Mesendoderm (in vitro differentiated cells): ENCODE results near the gene ADA.
A peak's percentile ranks its signal among the peaks of the same experiment; 100 is the strongest.

Experiments
- DNase-seq: peaks from one replicate; pipeline ENCODE4 v3.0.0; 2013
- H2AK5ac ChIP-seq: 2 replicates; pipeline ENCODE4 v1.6.1; 2013; ENCODE audit warnings: low read length, inconsistent platforms
- H2BK120ac ChIP-seq: 2 replicates; pipeline ENCODE4 v1.6.1; 2013; ENCODE audit warnings: low read depth, mild to moderate bottlenecking, low read length, moderate library complexity, mixed read lengths
- H2BK15ac ChIP-seq: replicated peaks from 2 replicates; pipeline ENCODE4 v1.6.1; 2013; ENCODE audit warnings: low read depth, mild to moderate bottlenecking, moderate library complexity
- H2BK5ac ChIP-seq: 2 replicates; pipeline ENCODE4 v1.6.1; 2013; ENCODE audit warnings: low read length, inconsistent platforms
- H3K18ac ChIP-seq: 2 replicates; pipeline ENCODE4 v1.6.1; 2013; ENCODE audit warnings: mild to moderate bottlenecking, low read length, mixed read lengths
- H3K23ac ChIP-seq: one replicate; pipeline ENCODE4 v1.6.1; 2013; ENCODE audit warnings: low read length
- H3K27ac ChIP-seq: 2 replicates; pipeline ENCODE4 v1.5.1; 2013; ENCODE audit warnings: low read depth, mild to moderate bottlenecking, inconsistent platforms, low read length, moderate library complexity
- H3K27me3 ChIP-seq: 2 replicates; pipeline ENCODE4 v1.6.1; 2013; ENCODE audit warnings: low read length, control low read depth, mild to moderate bottlenecking, inconsistent platforms; ENCODE audit not compliant: insufficient read depth, poor library complexity
- H3K36me3 ChIP-seq: 2 replicates; pipeline ENCODE4 v1.6.1; 2013; ENCODE audit warnings: low read length, inconsistent platforms; ENCODE audit not compliant: control insufficient read depth, insufficient read depth
- H3K4ac ChIP-seq: one replicate; pipeline ENCODE4 v1.6.1; 2013; ENCODE audit warnings: low read depth, mild to moderate bottlenecking, low read length, moderate library complexity
- H3K4me1 ChIP-seq: 2 replicates; pipeline ENCODE4 v1.6.1; 2013; ENCODE audit warnings: low read depth, low read length, inconsistent platforms; ENCODE audit not compliant: control insufficient read depth
- H3K4me2 ChIP-seq: 2 replicates; pipeline ENCODE4 v1.6.1; 2013; ENCODE audit warnings: low read length
- H3K4me3 ChIP-seq: 2 replicates; pipeline ENCODE4 v1.5.1; 2013; ENCODE audit warnings: mild to moderate bottlenecking, low read length
- H3K56ac ChIP-seq: one replicate; pipeline ENCODE4 v1.6.1; 2013; ENCODE audit warnings: low read length
- H3K79me1 ChIP-seq: 2 replicates; pipeline ENCODE4 v1.6.1; 2013; ENCODE audit warnings: low read length, inconsistent platforms
- H3K79me2 ChIP-seq: 2 replicates; pipeline ENCODE4 v1.6.1; 2013; ENCODE audit warnings: mild to moderate bottlenecking, low read length; ENCODE audit not compliant: control insufficient read depth, insufficient read depth
- H3K9ac ChIP-seq: 2 replicates; pipeline ENCODE4 v1.6.1; 2013; ENCODE audit warnings: low read length, inconsistent platforms
- H4K5ac ChIP-seq: one replicate; pipeline ENCODE4 v1.6.1; 2013; ENCODE audit warnings: low read length
- H4K8ac ChIP-seq: one replicate; pipeline ENCODE4 v1.6.1; 2013; ENCODE audit warnings: low read depth, mild to moderate bottlenecking, control low read depth, low read length, moderate library complexity
- WGBS: extraction: QIAGEN DNeasy Blood & Tissue Kit; methylation state at CpG from one replicate; pipeline ENCODE4 v1.1.7; 2013; ENCODE audit warnings: low lambda C conversion rate, missing lambda C conversion rate; ENCODE audit not compliant: insufficient coverage; ENCODE audit errors: extremely low coverage; 5-methylcytosine and 5-hydroxymethylcytosine counted together

Gene ADA

DNA sequence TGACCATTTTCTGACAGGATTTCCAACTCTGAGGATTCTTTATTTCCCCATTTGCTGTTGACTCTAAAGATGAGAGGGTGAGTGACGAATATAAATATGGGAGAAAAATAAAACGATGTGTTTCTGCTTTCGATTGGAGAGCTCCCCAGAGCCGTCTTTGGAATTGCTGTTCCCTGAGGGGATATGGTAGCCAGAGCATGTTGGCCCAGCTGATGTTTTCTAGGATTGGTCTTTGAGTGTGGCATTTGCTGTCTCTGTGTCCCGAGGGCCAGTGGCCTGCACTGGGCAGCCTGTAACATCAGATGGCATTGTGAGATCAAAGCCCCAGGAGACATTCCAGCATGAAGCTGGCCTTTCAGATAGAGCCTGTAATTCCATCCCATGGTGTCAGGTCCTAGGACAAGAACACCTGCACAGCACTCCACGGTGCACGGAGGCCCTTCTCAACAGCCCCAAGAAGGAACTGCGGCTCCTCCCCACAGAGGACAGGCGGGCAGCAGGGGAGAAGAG lies 42.4 kb downstream of the ADA start:
- DNase-seq: peak; percentile 18
- H3K4me2 ChIP-seq: no peak overlapping the region
- no peak overlapping the region for H3K4ac ChIP-seq
- no peak overlapping the region for H2BK5ac ChIP-seq
- no peak overlapping the region for H3K4me3 ChIP-seq
- H4K5ac ChIP-seq: no peak overlapping the region
- no peak overlapping the region for H4K8ac ChIP-seq
- H3K23ac ChIP-seq: no peak overlapping the region
- no peaks in the 10 kb centered on the region for H3K27me3 ChIP-seq
- H2AK5ac ChIP-seq: no peak overlapping the region
- no peaks in the 10 kb centered on the region for H3K79me2 ChIP-seq
- H3K79me1 ChIP-seq: no peaks in the 10 kb centered on the region
- H2BK15ac ChIP-seq: no peak overlapping the region
- H3K36me3 ChIP-seq: no peaks in the 10 kb centered on the region
- H3K4me1 ChIP-seq: no peaks in the 10 kb centered on the region
- peak overlapping the region; percentile 29 for H3K18ac ChIP-seq
- no CpG with 5 or more reads among the region's 9 CpGs for WGBS
- H3K27ac ChIP-seq: peak overlapping the region; percentile 60
- no peak overlapping the region for H2BK120ac ChIP-seq
- H3K56ac ChIP-seq: peak overlapping the region; percentile 54
- peak overlapping the region; percentile 14 for H3K9ac ChIP-seq

DNA sequence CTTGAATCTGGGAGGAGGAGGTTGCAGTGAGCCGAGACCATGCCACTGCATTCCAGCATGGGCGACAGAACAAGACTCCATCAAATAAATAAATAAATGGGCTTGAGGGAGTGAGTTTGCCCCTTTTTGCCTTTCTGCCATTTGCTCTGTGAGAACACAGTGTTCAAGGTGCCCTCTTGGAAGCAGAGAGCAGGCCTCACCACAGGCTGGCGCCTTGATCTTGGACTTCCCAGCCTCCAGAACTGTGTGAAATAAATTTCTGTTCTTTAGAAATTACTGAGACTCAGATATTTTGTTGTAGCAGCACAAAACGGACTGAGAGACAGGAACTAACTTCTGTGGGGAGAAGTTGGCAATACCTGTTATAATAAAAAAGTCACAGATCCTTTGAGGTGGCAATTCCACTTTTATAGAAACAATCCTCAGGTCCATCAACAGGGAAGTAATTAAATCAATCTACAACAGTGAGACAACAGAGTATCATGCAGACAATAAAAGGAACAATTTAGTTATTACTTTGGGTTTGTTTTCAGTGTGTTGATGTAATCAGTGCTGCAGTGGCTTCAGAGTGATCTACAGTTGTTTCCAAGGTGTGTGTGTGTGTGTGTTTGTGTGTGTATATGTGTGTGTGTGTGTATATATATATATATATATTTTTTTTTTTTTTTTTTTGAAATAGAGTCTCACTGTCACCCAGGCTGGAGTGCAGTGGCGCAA lies 44.6 kb downstream of the ADA start:
- H4K5ac ChIP-seq: no peak overlapping the region
- no CpG with 5 or more reads among the region's 5 CpGs for WGBS
- no peak overlapping the region for H3K4me3 ChIP-seq
- DNase-seq: no peak
- no peak overlapping the region for H2BK120ac ChIP-seq
- H2BK5ac ChIP-seq: no peak overlapping the region
- no peak overlapping the region for H3K4ac ChIP-seq
- no peak overlapping the region for H3K23ac ChIP-seq
- H3K56ac ChIP-seq: no peak overlapping the region
- H2AK5ac ChIP-seq: no peak overlapping the region
- no peaks in the 10 kb centered on the region for H3K79me1 ChIP-seq
- H3K18ac ChIP-seq: no peak overlapping the region
- no peak overlapping the region for H3K27ac ChIP-seq
- no peak overlapping the region for H3K4me2 ChIP-seq
- no peaks in the 10 kb centered on the region for H3K79me2 ChIP-seq
- H2BK15ac ChIP-seq: no peak overlapping the region
- H3K36me3 ChIP-seq: no peaks in the 10 kb centered on the region
- H4K8ac ChIP-seq: no peak overlapping the region
- no peaks in the 10 kb centered on the region for H3K27me3 ChIP-seq
- no peak overlapping the region for H3K9ac ChIP-seq
- H3K4me1 ChIP-seq: no peaks in the 10 kb centered on the region

GRCh38 chr20:44603327-44603726 lies 48.2 kb downstream of the ADA start:
- peak; percentile 36 for DNase-seq
- H3K56ac ChIP-seq: no peak overlapping the region

GRCh38 chr20:44601801-44602204 lies 49.7 kb downstream of the ADA start:
- no peak overlapping the region for H2BK5ac ChIP-seq
- no peak overlapping the region for H3K4me3 ChIP-seq
- no peak overlapping the region for H3K18ac ChIP-seq
- H3K27ac ChIP-seq: no peak overlapping the region
- H3K23ac ChIP-seq: no peak overlapping the region
- H2AK5ac ChIP-seq: no peak overlapping the region
- H3K36me3 ChIP-seq: no peaks in the 10 kb centered on the region
- no peak overlapping the region for H4K5ac ChIP-seq
- no peak for DNase-seq
- no peaks in the 10 kb centered on the region for H3K79me2 ChIP-seq
- H3K4me2 ChIP-seq: no peak overlapping the region
- H3K79me1 ChIP-seq: no peaks in the 10 kb centered on the region
- H2BK120ac ChIP-seq: no peak overlapping the region
- no peak overlapping the region for H3K9ac ChIP-seq
- H3K4ac ChIP-seq: no peak overlapping the region
- H2BK15ac ChIP-seq: no peak overlapping the region
- no peaks in the 10 kb centered on the region for H3K4me1 ChIP-seq
- no peaks in the 10 kb centered on the region for H3K27me3 ChIP-seq
- no peak overlapping the region for H3K56ac ChIP-seq
- WGBS: no CpG with 5 or more reads among the region's 1 CpG
- no peak overlapping the region for H4K8ac ChIP-seq

More at GRCh38 chr20:44603327-44603726, 48.2 kb downstream of the ADA start:
- no peak overlapping the region for H2BK120ac ChIP-seq
- no peak overlapping the region for H3K18ac ChIP-seq
- no peaks in the 10 kb centered on the region for H3K27me3 ChIP-seq
- no peak overlapping the region for H3K23ac ChIP-seq
- H4K5ac ChIP-seq: no peak overlapping the region
- no peak overlapping the region for H3K4ac ChIP-seq
- no peaks in the 10 kb centered on the region for H3K4me1 ChIP-seq
- no peak overlapping the region for H4K8ac ChIP-seq
- H2BK15ac ChIP-seq: no peak overlapping the region
- H3K79me2 ChIP-seq: no peaks in the 10 kb centered on the region
- no peak overlapping the region for H3K4me3 ChIP-seq
- H3K79me1 ChIP-seq: no peaks in the 10 kb centered on the region
- H2BK5ac ChIP-seq: no peak overlapping the region
- WGBS: no CpG with 5 or more reads among the region's 8 CpGs
- no peak overlapping the region for H3K27ac ChIP-seq
- no peak overlapping the region for H3K4me2 ChIP-seq
- no peak overlapping the region for H3K9ac ChIP-seq
- no peaks in the 10 kb centered on the region for H3K36me3 ChIP-seq
- no peak overlapping the region for H2AK5ac ChIP-seq

GRCh38 chr20:44601236-44601671 lies 50.2 kb downstream of the ADA start:
- Histone ChIP-seq H3K4me1 (no peaks in the 10 kb centered on the region), H2BK5ac (no peak overlapping the region), H3K4me3 (no peak overlapping the region), H3K9ac (no peak overlapping the region), H4K5ac (no peak overlapping the region), H3K4me2 (no peak overlapping the region), H3K56ac (no peak overlapping the region), H3K79me2 (no peaks in the 10 kb centered on the region), H2AK5ac (no peak overlapping the region), H3K27me3 (no peaks in the 10 kb centered on the region), H3K18ac (no peak overlapping the region), H2BK120ac (no peak overlapping the region), H3K36me3 (no peaks in the 10 kb centered on the region), H4K8ac (no peak overlapping the region), H3K79me1 (no peaks in the 10 kb centered on the region), H3K4ac (no peak overlapping the region), H3K27ac (no peak overlapping the region), H2BK15ac (no peak overlapping the region), H3K23ac (no peak overlapping the region)
- no CpG with 5 or more reads among the region's 7 CpGs for WGBS
- no peak for DNase-seq
